Brain microvascular endothelial cell (primary cell): ENCODE results near the gene SCARB1.

Source experiments
- DNase-seq: peaks from one replicate; pipeline ENCODE4 v3.0.0-alpha.2; 2020
- H3K27ac ChIP-seq: fragments of 250-450 bp; sonication (Bioruptor Pico); 2 replicates; pipeline ENCODE4 v1.5.1; 2020; ENCODE audit warnings: mild to moderate bottlenecking, moderate library complexity
- H3K27me3 ChIP-seq: fragments of 250-450 bp; sonication (Bioruptor Pico); replicated peaks from 2 replicates; pipeline ENCODE4 v1.5.1; 2020; ENCODE audit warnings: mild to moderate bottlenecking
- H3K36me3 ChIP-seq: fragments of 250-450 bp; sonication (Bioruptor Pico); replicated peaks from 2 replicates; pipeline ENCODE4 v1.5.1; 2020; ENCODE audit warnings: mild to moderate bottlenecking
- H3K4me3 ChIP-seq: 2 replicates; pipeline ENCODE4 v1.5.1; 2011; ENCODE audit warnings: low read depth, mild to moderate bottlenecking, control low read depth, low read length, moderate library complexity
- in situ Hi-C: cut with HindIII; loops from 2 replicates; pipeline ENCODE4 v1.10.0; 2017; ENCODE audit warnings: low sequenced_read_pairs, low pct_ligation_motif_present
- TF ChIP-seq, protein P1 (sequence below): IDR thresholded peaks from 2 replicates; pipeline ENCODE4 v1.5.1; 2011; ENCODE audit warnings: low read depth, mild to moderate bottlenecking, moderate library complexity, low read length, control low read depth, inconsistent platforms; ENCODE audit errors: missing control alignments

SCARB1 gene

GRCh38 chr12:124753993-124754392 lies 109.7 kb downstream of the SCARB1 start:
- H3K4me3 ChIP-seq, result no peak overlapping the region
- TF ChIP-seq, protein P1, sequence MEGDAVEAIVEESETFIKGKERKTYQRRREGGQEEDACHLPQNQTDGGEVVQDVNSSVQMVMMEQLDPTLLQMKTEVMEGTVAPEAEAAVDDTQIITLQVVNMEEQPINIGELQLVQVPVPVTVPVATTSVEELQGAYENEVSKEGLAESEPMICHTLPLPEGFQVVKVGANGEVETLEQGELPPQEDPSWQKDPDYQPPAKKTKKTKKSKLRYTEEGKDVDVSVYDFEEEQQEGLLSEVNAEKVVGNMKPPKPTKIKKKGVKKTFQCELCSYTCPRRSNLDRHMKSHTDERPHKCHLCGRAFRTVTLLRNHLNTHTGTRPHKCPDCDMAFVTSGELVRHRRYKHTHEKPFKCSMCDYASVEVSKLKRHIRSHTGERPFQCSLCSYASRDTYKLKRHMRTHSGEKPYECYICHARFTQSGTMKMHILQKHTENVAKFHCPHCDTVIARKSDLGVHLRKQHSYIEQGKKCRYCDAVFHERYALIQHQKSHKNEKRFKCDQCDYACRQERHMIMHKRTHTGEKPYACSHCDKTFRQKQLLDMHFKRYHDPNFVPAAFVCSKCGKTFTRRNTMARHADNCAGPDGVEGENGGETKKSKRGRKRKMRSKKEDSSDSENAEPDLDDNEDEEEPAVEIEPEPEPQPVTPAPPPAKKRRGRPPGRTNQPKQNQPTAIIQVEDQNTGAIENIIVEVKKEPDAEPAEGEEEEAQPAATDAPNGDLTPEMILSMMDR, result no peak
- no peaks in the 10 kb centered on the region for H3K27me3 ChIP-seq
- H3K27ac ChIP-seq, result no peak overlapping the region
- in situ Hi-C loops, result loop anchor here (25.0 kb wide), 1 partner anchor 367 kb away; no protein-coding TSS in a partner anchor
- no peak for DNase-seq
- H3K36me3 ChIP-seq, result no peaks in the 10 kb centered on the region

GRCh38 chr12:124753228-124753591 lies 110.5 kb downstream of the SCARB1 start:
- H3K36me3 ChIP-seq, result no peaks in the 10 kb centered on the region
- H3K4me3 ChIP-seq, result no peak overlapping the region
- DNase-seq, result no peak
- TF ChIP-seq, protein P1, result no peak
- in situ Hi-C loops, result loop anchor here (25.0 kb wide), 1 partner anchor 366 kb away; no protein-coding TSS in a partner anchor
- H3K27ac ChIP-seq, result no peak overlapping the region
- no peaks in the 10 kb centered on the region for H3K27me3 ChIP-seq

DNA sequence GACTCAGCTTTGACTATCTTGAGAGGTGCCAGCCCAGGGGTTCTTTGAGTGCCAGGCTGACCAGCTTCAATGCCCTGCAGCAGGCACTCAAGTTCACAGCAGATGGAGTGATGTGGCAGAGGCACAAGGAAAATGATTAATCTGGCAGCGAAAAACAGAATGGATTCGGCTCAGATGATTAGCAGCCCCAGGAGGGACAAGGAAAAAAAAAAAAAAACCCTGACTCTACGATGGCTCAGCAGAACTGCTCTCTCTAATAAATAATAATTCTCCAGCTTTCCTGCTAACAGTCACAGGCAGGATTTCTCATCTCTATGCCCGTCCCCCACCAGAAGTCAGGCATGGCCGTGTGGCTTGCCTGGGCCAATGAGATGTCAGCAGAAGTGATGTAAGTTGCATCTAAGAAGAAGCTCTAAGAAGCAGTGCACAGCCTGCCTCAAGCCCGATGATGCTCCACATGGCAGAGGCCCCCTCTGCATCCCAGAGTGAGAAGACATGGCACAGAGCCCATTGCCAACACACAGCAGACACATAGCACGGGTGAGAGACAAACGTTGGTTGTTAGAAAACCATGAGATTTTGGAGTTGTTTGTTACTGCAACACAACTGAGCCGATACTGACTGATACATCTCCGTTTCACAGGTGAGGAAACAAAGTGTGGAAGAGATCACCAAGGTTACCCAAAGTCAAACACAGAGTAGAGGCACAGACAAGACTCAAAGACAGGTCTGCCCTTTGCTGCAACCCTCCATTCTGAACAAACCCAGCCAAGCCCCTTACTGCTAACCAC lies 111.0 kb downstream of the SCARB1 start:
- H3K36me3 ChIP-seq, result no peaks in the 10 kb centered on the region
- TF ChIP-seq, protein P1, result no peak
- in situ Hi-C loops, result loop anchor here (25.0 kb wide), 1 partner anchor 365 kb away; no protein-coding TSS in a partner anchor

GRCh38 chr12:124751654-124752355 lies 111.9 kb downstream of the SCARB1 start:
- Histone ChIP-seq H3K27me3 (no peaks in the 10 kb centered on the region), H3K4me3 (no peak overlapping the region), H3K36me3 (no peaks in the 10 kb centered on the region), H3K27ac (no peak overlapping the region)
- no peak for DNase-seq
- TF ChIP-seq, protein P1, result no peak
- in situ Hi-C loops, result loop anchor here (25.0 kb wide), 1 partner anchor 365 kb away; no protein-coding TSS in a partner anchor

More for the DNA sequence above, 111.0 kb downstream of the SCARB1 start:
- no peak for DNase-seq
- H3K4me3 ChIP-seq, result no peak overlapping the region
- no peak overlapping the region for H3K27ac ChIP-seq
- no peaks in the 10 kb centered on the region for H3K27me3 ChIP-seq

DNA sequence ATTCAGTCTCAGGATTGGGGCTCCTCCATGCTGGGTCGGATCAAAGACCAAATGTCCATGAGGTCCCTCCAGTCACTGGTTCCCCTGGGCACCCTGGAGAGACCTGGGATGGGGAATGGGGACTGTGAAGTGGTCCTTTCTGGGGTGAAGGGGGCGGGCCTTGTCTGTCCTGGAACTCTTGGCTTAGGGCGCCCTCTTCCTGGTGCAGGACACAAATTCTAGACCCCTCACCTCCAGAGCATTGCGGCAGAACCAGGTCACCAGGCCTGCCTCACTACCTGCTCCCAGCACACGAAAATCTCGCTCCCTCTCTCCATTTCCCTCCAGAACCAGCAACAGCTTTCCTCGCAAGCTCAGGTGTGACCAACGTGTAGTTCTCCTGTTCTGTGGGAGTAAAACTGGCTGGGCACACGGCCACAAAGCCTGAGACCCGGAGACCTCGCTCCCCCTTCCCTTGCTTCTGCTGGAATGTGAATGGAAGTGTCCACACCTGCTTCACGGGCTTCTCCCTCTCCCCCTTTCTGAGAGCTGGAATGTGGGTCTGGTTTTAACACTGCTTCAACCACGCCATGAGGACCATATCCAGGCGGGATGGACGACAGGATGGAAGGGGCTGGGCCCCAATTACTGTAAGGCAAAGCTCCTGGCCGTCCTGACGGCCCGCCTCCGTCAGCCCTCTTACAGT lies 112.7 kb downstream of the SCARB1 start:
- in situ Hi-C loops, result loop anchor here (25.0 kb wide), 1 partner anchor 364 kb away; no protein-coding TSS in a partner anchor

More for the DNA sequence above, 112.7 kb downstream of the SCARB1 start:
- DNase-seq, result no peak
- H3K27me3 ChIP-seq, result no peaks in the 10 kb centered on the region
- H3K36me3 ChIP-seq, result no peaks in the 10 kb centered on the region
- no peak overlapping the region for H3K27ac ChIP-seq
- TF ChIP-seq, protein P1, result peak; percentile 31
- H3K4me3 ChIP-seq, result no peak overlapping the region
